Hepatocyte (in vitro differentiated cells): ENCODE data around the gene KRT3. TPM values are rescaled to one million over a fixed set of nuclear protein-coding genes. Genes with fewer than 3 reads are reported as not detected.

ENCODE experiments used
- DNase-seq: peaks from one replicate; pipeline ENCODE4 v3.0.0-alpha.2; 2016; ENCODE audit warnings: low spot score
- H2AFZ ChIP-seq: fragments of 200-600 bp; sonication (generic); 2 replicates; pipeline ENCODE4 v1.6.0; 2016; ENCODE audit warnings: antibody characterized with exemption, mild to moderate bottlenecking
- H3K27ac ChIP-seq: fragments of 200-600 bp; sonication (generic); 2 replicates; pipeline ENCODE4 v1.5.1; 2016; ENCODE audit warnings: mild to moderate bottlenecking
- H3K27me3 ChIP-seq: fragments of 200-600 bp; sonication (generic); 2 replicates; pipeline ENCODE4 v1.6.1; 2016
- H3K36me3 ChIP-seq: fragments of 200-600 bp; sonication (generic); replicated peaks from 2 replicates; pipeline ENCODE4 v1.5.1; 2016; ENCODE audit warnings: low read depth; ENCODE audit not compliant: insufficient read depth
- H3K4me1 ChIP-seq: fragments of 200-600 bp; sonication (generic); 2 replicates; pipeline ENCODE4 v1.5.1; 2016; ENCODE audit warnings: mild to moderate bottlenecking, moderate library complexity; ENCODE audit not compliant: insufficient read depth
- H3K4me2 ChIP-seq: fragments of 200-600 bp; sonication (generic); 2 replicates; pipeline ENCODE4 v1.6.0; 2016
- H3K4me3 ChIP-seq: fragments of 200-600 bp; sonication (generic); 2 replicates; pipeline ENCODE4 v1.5.1; 2016; ENCODE audit warnings: mild to moderate bottlenecking
- H3K79me2 ChIP-seq: fragments of 200-600 bp; sonication (generic); 2 replicates; pipeline ENCODE4 v1.6.0; 2017; ENCODE audit warnings: mild to moderate bottlenecking
- H3K9me2 ChIP-seq: fragments of 200-600 bp; sonication (generic); replicated peaks from 2 replicates; pipeline ENCODE4 v1.6.0; 2017; ENCODE audit warnings: mild to moderate bottlenecking; ENCODE audit not compliant: insufficient read depth
- H3K9me3 ChIP-seq: fragments of 200-600 bp; sonication (generic); 2 replicates; pipeline ENCODE4 v1.5.1; 2016; ENCODE audit warnings: low read depth, mild to moderate bottlenecking
- H4K20me1 ChIP-seq: fragments of 200-600 bp; sonication (generic); 2 replicates; pipeline ENCODE4 v1.6.0; 2016; ENCODE audit warnings: mild to moderate bottlenecking; ENCODE audit not compliant: insufficient read depth, poor library complexity, severe bottlenecking
- CTCF ChIP-seq: fragments of 200-600 bp; sonication (generic); IDR thresholded peaks from 2 replicates; pipeline ENCODE4 v1.5.1; 2016; ENCODE audit warnings: antibody characterized with exemption, mild to moderate bottlenecking; ENCODE audit not compliant: poor library complexity
- EZH2 ChIP-seq: fragments of 200-600 bp; sonication (generic); IDR thresholded peaks from 2 replicates; pipeline ENCODE4 v1.6.1; 2016; ENCODE audit warnings: antibody characterized with exemption, mild to moderate bottlenecking, borderline replicate concordance
- EZH2phosphoT487 ChIP-seq: fragments of 200-600 bp; sonication (generic); IDR thresholded peaks from one replicate; pipeline ENCODE4 v1.6.1; 2018; ENCODE audit warnings: antibody characterized with exemption, mild to moderate bottlenecking, low read depth, moderate library complexity; ENCODE audit not compliant: unreplicated experiment, severe bottlenecking
- WGBS: methylation state at CpG from one replicate; pipeline ENCODE4 v1.1.6; 2016; ENCODE audit warnings: low lambda C conversion rate; ENCODE audit errors: missing lambda C conversion rate; 5-methylcytosine and 5-hydroxymethylcytosine counted together
- polyA plus RNA-seq: library from polyadenylated mRNA; unstranded; fragments of >200 nt; fragmentation: Nextera tagmentation; extraction: Ambion mirVana; gene quantifications from 2 replicates; pipeline ENCODE4 v1.2.1, GENCODE V29; 2016
- total RNA-seq: library from RNA; depleted of rRNA; stranded (reverse); fragments of >200 nt; gene quantifications from 2 replicates; pipeline ENCODE4 v1.2.3, GENCODE V29; 2014

KRT3 gene
- total and polyA plus RNA-seq, 2 experiments from 2014 or later = not detected

- Histone ChIP-seq H3K4me3 (no peak overlapping the region), H3K36me3 (no peaks in the 10 kb centered on the region), H3K27ac (no peak overlapping the region), H3K27me3 (no peaks in the 10 kb centered on the region), H4K20me1 (no peaks in the 10 kb centered on the region), H3K9me3 (no peaks in the 10 kb centered on the region), H3K4me1 (no peaks in the 10 kb centered on the region), H3K79me2 (no peaks in the 10 kb centered on the region), H2AFZ (no peak overlapping the region), H3K4me2 (no peak overlapping the region), H3K9me2 (no peaks in the 10 kb centered on the region)
- WGBS = 72% methylated on average over 6 of the region's 6 CpGs
- DNase-seq = no peak
- TF ChIP-seq EZH2phosphoT487 = no peak
- no peak for TF ChIP-seq EZH2
- no peak for TF ChIP-seq CTCF
These were observed 6.5 kb upstream of the KRT3 start for GRCh38 chr12:52802442-52802841.

- Histone ChIP-seq H2AFZ (no peak overlapping the region), H3K27ac (no peak overlapping the region), H3K4me1 (no peaks in the 10 kb centered on the region), H3K27me3 (no peaks in the 10 kb centered on the region), H3K9me3 (no peaks in the 10 kb centered on the region), H3K36me3 (no peaks in the 10 kb centered on the region), H4K20me1 (no peaks in the 10 kb centered on the region), H3K4me3 (no peak overlapping the region), H3K4me2 (no peak overlapping the region), H3K79me2 (no peaks in the 10 kb centered on the region), H3K9me2 (no peaks in the 10 kb centered on the region)
- TF ChIP-seq EZH2phosphoT487 (no peak), EZH2 (no peak), CTCF (no peak)
- no peak for DNase-seq
- 83% methylated on average over 3 of the region's 3 CpGs for whole genome bisulfite sequencing
These were observed 5.9 kb upstream of the KRT3 start for GRCh38 chr12:52801773-52802172.

- 88% methylated on average over 1 of the region's 1 CpG for WGBS
- H3K27ac ChIP-seq = no peak overlapping the region
- H3K4me2 ChIP-seq = no peak overlapping the region
These were observed 4.5 kb upstream of the KRT3 start for GRCh38 chr12:52800259-52800917.

More at GRCh38 chr12:52800259-52800917, 4.5 kb upstream of the KRT3 start:
- H3K9me3 ChIP-seq = no peaks in the 10 kb centered on the region
- no peak overlapping the region for H2AFZ ChIP-seq
- H3K9me2 ChIP-seq = no peaks in the 10 kb centered on the region
- H4K20me1 ChIP-seq = no peaks in the 10 kb centered on the region
- no peaks in the 10 kb centered on the region for H3K4me1 ChIP-seq
- TF ChIP-seq EZH2 (no peak), CTCF (no peak), EZH2phosphoT487 (no peak)
- H3K79me2 ChIP-seq = no peaks in the 10 kb centered on the region
- no peaks in the 10 kb centered on the region for H3K27me3 ChIP-seq
- no peak overlapping the region for H3K4me3 ChIP-seq
- no peaks in the 10 kb centered on the region for H3K36me3 ChIP-seq
- DNase-seq = no peak
